Measurements from ENCODE around the gene KCNMB2. TPM values are rescaled to one million over a fixed set of nuclear protein-coding genes. Genes with fewer than 3 reads are reported as not detected.

KCNMB2 gene
- total and polyA plus RNA-seq, 2 experiments from 2014 or later: not detected

DNA sequence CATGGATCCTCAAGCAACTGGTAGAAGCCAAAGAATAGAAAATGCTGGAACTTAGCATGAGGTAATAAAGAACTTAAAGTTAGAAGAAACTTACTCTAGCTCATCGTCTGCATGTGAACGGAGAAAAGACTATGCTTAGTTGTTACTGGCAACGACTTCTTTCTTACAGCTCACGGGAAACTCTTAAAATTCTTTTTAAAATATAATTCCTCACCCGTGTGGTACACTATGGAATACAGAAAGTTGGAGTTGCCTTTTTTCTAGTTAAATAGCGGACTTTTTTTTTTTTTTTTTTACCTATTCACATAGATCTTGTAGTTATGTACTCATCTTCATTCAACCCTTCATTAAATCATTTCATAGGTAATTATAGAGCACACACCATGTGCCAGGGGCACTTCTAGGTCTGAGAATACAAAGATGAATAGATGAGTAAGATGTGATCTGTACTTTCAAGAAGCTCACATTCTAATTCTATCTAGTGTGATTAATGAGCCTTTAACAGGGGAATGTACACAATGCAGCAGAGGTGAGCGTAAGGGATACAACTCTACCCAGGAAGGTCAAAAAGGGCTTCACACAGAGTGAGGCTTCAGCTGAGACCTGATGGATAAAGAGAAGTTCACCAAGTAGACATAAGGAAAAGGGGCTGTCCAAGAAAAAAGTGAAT lies 18.4 kb upstream of the KCNMB2 start:
- no peak overlapping the region for H3K27ac ChIP-seq
- H3K4me1 ChIP-seq (ENCODE audit: insufficient read depth): no peaks in the 10 kb centered on the region
- H3K4me3 ChIP-seq: no peak overlapping the region
- H3F3A ChIP-seq (ENCODE audit: insufficient read depth): no peaks in the 10 kb centered on the region
- no peaks in the 10 kb centered on the region for H3K27me3 ChIP-seq (replicated peaks; ENCODE audit: insufficient read depth)
- H2AFZ ChIP-seq: no peak overlapping the region
- H3K9me2 ChIP-seq (ENCODE audit: insufficient read depth): no peaks in the 10 kb centered on the region
- no peaks in the 10 kb centered on the region for H4K20me1 ChIP-seq (ENCODE audit: insufficient read depth)
- no peaks in the 10 kb centered on the region for H3K79me2 ChIP-seq (ENCODE audit: insufficient read depth)
- 55 to 56% methylated on average over 7 of the region's 7 CpGs for WGBS, 2 experiments (ENCODE audit: low coverage in 1 of 2, low lambda C conversion rate in 2 of 2, missing lambda C conversion rate in 2 of 2)
- TF ChIP-seq EZH2phosphoT487 (IDR thresholded peaks at IDR 0.05; ENCODE audit: insufficient read depth, low read depth): no peak
- no peak for DNase-seq
- H3K4me2 ChIP-seq (ENCODE audit: unreplicated experiment): no peak overlapping the region
- H3K9ac ChIP-seq: no peak overlapping the region
- H3K9me3 ChIP-seq (ENCODE audit: low read depth): no peaks in the 10 kb centered on the region
- in situ Hi-C loops (cut with MboI): no loop called here
- no peaks in the 10 kb centered on the region for H3K36me3 ChIP-seq (ENCODE audit: low read depth)

GRCh38 chr3:178518660-178519396 lies 17.4 kb upstream of the KCNMB2 start:
- no peaks in the 10 kb centered on the region for H3K27me3 ChIP-seq (replicated peaks; ENCODE audit: insufficient read depth)
- H3K9me3 ChIP-seq (ENCODE audit: low read depth): no peaks in the 10 kb centered on the region
- in situ Hi-C loops (cut with MboI): no loop called here
- WGBS, 2 experiments (ENCODE audit: low coverage in 1 of 2, low lambda C conversion rate in 2 of 2, missing lambda C conversion rate in 2 of 2): 38% methylated on average over 6 of the region's 6 CpGs
- no peaks in the 10 kb centered on the region for H4K20me1 ChIP-seq (ENCODE audit: insufficient read depth)
- no peaks in the 10 kb centered on the region for H3K9me2 ChIP-seq (ENCODE audit: insufficient read depth)
- no peaks in the 10 kb centered on the region for H3K79me2 ChIP-seq (ENCODE audit: insufficient read depth)
- no peak overlapping the region for H3K4me2 ChIP-seq (ENCODE audit: unreplicated experiment)
- no peaks in the 10 kb centered on the region for H3K36me3 ChIP-seq (ENCODE audit: low read depth)
- H3F3A ChIP-seq (ENCODE audit: insufficient read depth): no peaks in the 10 kb centered on the region
- H2AFZ ChIP-seq: no peak overlapping the region
- DNase-seq: peak; percentile 16
- H3K4me1 ChIP-seq (ENCODE audit: insufficient read depth): no peaks in the 10 kb centered on the region
- H3K9ac ChIP-seq: no peak overlapping the region
- no peak overlapping the region for H3K27ac ChIP-seq
- TF ChIP-seq EZH2phosphoT487 (IDR thresholded peaks at IDR 0.05; ENCODE audit: insufficient read depth, low read depth) (no peak), EZH2 (IDR thresholded peaks at IDR 0.05; ENCODE audit: insufficient read depth, poor library complexity, severe bottlenecking) (no peak)
- no peak overlapping the region for H3K4me3 ChIP-seq

DNA sequence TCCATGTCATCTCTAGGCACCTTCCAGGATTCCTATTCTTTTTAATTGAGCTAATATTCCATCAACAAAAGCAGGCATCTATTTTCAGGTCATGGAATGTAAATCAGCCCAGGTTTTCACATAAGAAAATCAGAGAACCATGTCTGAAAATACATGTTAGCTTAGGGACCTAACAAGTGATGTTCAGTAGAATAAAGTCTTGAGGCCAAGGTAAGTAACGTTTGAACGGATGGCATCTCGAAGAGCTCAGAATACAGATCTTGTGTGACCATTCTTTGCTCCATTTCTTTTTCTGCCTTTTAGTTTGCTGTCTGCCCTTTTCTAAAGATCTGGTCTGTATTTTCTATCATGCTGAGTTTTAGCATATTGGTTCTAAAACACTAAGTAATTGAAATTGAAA lies 16.5 kb upstream of the KCNMB2 start:
- Histone ChIP-seq H3K9me2 (ENCODE audit: insufficient read depth) (no peaks in the 10 kb centered on the region), H2AFZ (no peak overlapping the region), H4K20me1 (ENCODE audit: insufficient read depth) (no peaks in the 10 kb centered on the region), H3K36me3 (ENCODE audit: low read depth) (no peaks in the 10 kb centered on the region), H3K9ac (no peak overlapping the region), H3K9me3 (ENCODE audit: low read depth) (no peaks in the 10 kb centered on the region), H3K27me3 (replicated peaks; ENCODE audit: insufficient read depth) (no peaks in the 10 kb centered on the region), H3K27ac (no peak overlapping the region), H3K4me1 (ENCODE audit: insufficient read depth) (no peaks in the 10 kb centered on the region), H3K4me3 (no peak overlapping the region), H3K4me2 (ENCODE audit: unreplicated experiment) (no peak overlapping the region), H3F3A (ENCODE audit: insufficient read depth) (no peaks in the 10 kb centered on the region), H3K79me2 (ENCODE audit: insufficient read depth) (no peaks in the 10 kb centered on the region)
- in situ Hi-C loops (cut with MboI): no loop called here
- no peak for DNase-seq
- 84 to 86% methylated on average over 3 of the region's 3 CpGs for WGBS, 2 experiments (ENCODE audit: low coverage in 1 of 2, low lambda C conversion rate in 2 of 2, missing lambda C conversion rate in 2 of 2)
- TF ChIP-seq EZH2phosphoT487 (IDR thresholded peaks at IDR 0.05; ENCODE audit: insufficient read depth, low read depth): no peak
- no peak for TF ChIP-seq EZH2 (IDR thresholded peaks at IDR 0.05; ENCODE audit: insufficient read depth, poor library complexity, severe bottlenecking)

DNA sequence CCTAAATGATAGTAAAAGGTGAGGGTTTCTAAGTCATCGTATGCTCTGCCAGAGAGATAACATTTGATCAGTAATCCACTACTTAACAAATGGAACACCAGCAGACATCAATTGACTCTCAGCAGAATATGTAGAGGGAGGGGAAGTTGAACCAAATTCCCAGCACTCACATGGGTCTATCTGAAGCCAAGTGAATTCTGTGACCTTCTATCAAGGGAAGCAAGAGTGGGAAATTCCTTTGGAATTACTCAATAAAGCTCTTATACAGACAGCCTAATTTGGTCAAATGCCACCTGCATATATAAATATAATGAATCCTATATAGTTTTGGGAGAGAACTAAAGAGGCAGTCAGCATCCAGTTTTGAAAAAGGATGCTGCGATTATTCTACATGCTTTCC lies 15.8 kb upstream of the KCNMB2 start:
- Histone ChIP-seq H2AFZ (no peak overlapping the region), H3K4me1 (ENCODE audit: insufficient read depth) (no peaks in the 10 kb centered on the region), H3F3A (ENCODE audit: insufficient read depth) (no peaks in the 10 kb centered on the region), H3K4me2 (ENCODE audit: unreplicated experiment) (no peak overlapping the region), H4K20me1 (ENCODE audit: insufficient read depth) (no peaks in the 10 kb centered on the region), H3K4me3 (no peak overlapping the region), H3K9ac (no peak overlapping the region), H3K79me2 (ENCODE audit: insufficient read depth) (no peaks in the 10 kb centered on the region), H3K9me3 (ENCODE audit: low read depth) (no peaks in the 10 kb centered on the region), H3K27ac (no peak overlapping the region), H3K9me2 (ENCODE audit: insufficient read depth) (no peaks in the 10 kb centered on the region), H3K27me3 (replicated peaks; ENCODE audit: insufficient read depth) (no peaks in the 10 kb centered on the region), H3K36me3 (ENCODE audit: low read depth) (no peaks in the 10 kb centered on the region)
- no peak for DNase-seq
- in situ Hi-C loops (cut with MboI): no loop called here
- TF ChIP-seq EZH2 (IDR thresholded peaks at IDR 0.05; ENCODE audit: insufficient read depth, poor library complexity, severe bottlenecking) (no peak), EZH2phosphoT487 (IDR thresholded peaks at IDR 0.05; ENCODE audit: insufficient read depth, low read depth) (no peak)
- 48 to 50% methylated on average over 2 of the region's 2 CpGs for WGBS, 2 experiments (ENCODE audit: low coverage in 1 of 2, low lambda C conversion rate in 2 of 2, missing lambda C conversion rate in 2 of 2)

Data from GM23248 (cell line).